ENCODE results near the gene CFAP77.

CFAP77 gene

GRCh38 chr9:132410642-132411041 is 631 bp downstream of the CFAP77 start:
- peak; percentile 13 for DNase-seq

GRCh38 chr9:132411091-132411508 is 1.1 kb downstream of the CFAP77 start:
- peak; percentile 60 for DNase-seq

GRCh38 chr9:132412089-132412488 is 2.1 kb downstream of the CFAP77 start:
- DNase-seq = peak; percentile 11

GRCh38 chr9:132413926-132414325 is 3.9 kb downstream of the CFAP77 start:
- DNase-seq = no peak

GRCh38 chr9:132414731-132415130 is 4.7 kb downstream of the CFAP77 start:
- no peak for DNase-seq

- no peak for DNase-seq
Measured at GRCh38 chr9:132415181-132415580, 5.2 kb downstream of the CFAP77 start.

- no peak for DNase-seq
Measured at GRCh38 chr9:132418726-132419363, 8.8 kb downstream of the CFAP77 start.

GRCh38 chr9:132422574-132422973 is 12.6 kb downstream of the CFAP77 start:
- no peak for DNase-seq

- DNase-seq = no peak
Measured at GRCh38 chr9:132423503-132423902, 13.5 kb downstream of the CFAP77 start.

GRCh38 chr9:132424857-132425674 is 15.1 kb downstream of the CFAP77 start:
- no peak for DNase-seq

- DNase-seq = no peak
Measured at GRCh38 chr9:132425675-132426062, 15.7 kb downstream of the CFAP77 start.

- DNase-seq = no peak
Measured at GRCh38 chr9:132426639-132427414, 16.8 kb downstream of the CFAP77 start.

- no peak for DNase-seq
Measured at GRCh38 chr9:132430998-132431397, 21.0 kb downstream of the CFAP77 start.

- no peak for DNase-seq
Measured at GRCh38 chr9:132434881-132435280, 24.9 kb downstream of the CFAP77 start.

- no peak for DNase-seq
Measured at GRCh38 chr9:132439153-132439552, 29.1 kb downstream of the CFAP77 start.

GRCh38 chr9:132440735-132441134 is 30.7 kb downstream of the CFAP77 start:
- DNase-seq = no peak

GRCh38 chr9:132441404-132441803 is 31.4 kb downstream of the CFAP77 start:
- DNase-seq = no peak

- no peak for DNase-seq
Measured at GRCh38 chr9:132443951-132444607, 34.1 kb downstream of the CFAP77 start.

- DNase-seq = no peak
Measured at GRCh38 chr9:132446887-132447286, 36.9 kb downstream of the CFAP77 start.

- no peak for DNase-seq
Measured at GRCh38 chr9:132447346-132447745, 37.3 kb downstream of the CFAP77 start.

- DNase-seq = no peak
Measured at GRCh38 chr9:132447902-132448301, 37.9 kb downstream of the CFAP77 start.

- no peak for DNase-seq
Measured at GRCh38 chr9:132451276-132451675, 41.3 kb downstream of the CFAP77 start.

- no peak for DNase-seq
Measured at GRCh38 chr9:132456241-132456640, 46.2 kb downstream of the CFAP77 start.
